Mesenchymal stem cell (in vitro differentiated cells and primary cell): ENCODE results near the gene SLC2A10.
A peak's percentile ranks its signal among the peaks of the same experiment; 100 is the strongest.

Experiments used
- DNase-seq: peaks from one replicate; pipeline ENCODE4 v3.0.0-alpha.2; 2013
- H2AFZ ChIP-seq: one replicate; pipeline ENCODE4 v1.6.1; 2013; ENCODE audit warnings: low read depth, mild to moderate bottlenecking, control low read depth, inconsistent platforms, low read length, moderate library complexity
- H2AK5ac ChIP-seq: 2 replicates; pipeline ENCODE4 v1.6.1; 2013; ENCODE audit warnings: low read length, moderate library complexity, mild to moderate bottlenecking, inconsistent platforms; ENCODE audit not compliant: severe bottlenecking
- H2BK120ac ChIP-seq: one replicate; pipeline ENCODE4 v1.6.1; 2013; ENCODE audit warnings: low read depth, mild to moderate bottlenecking, inconsistent platforms, low read length, moderate library complexity
- H2BK12ac ChIP-seq, 2 experiments: one replicate each; pipeline ENCODE4 v1.6.1; 2013; ENCODE audit warnings: inconsistent platforms in 2 of 2, low read length in 2 of 2, mild to moderate bottlenecking in 2 of 2, moderate library complexity in 2 of 2, control low read depth in 1 of 2
- H2BK15ac ChIP-seq: one replicate; pipeline ENCODE4 v1.6.1; 2013; ENCODE audit warnings: mild to moderate bottlenecking, low read depth, inconsistent platforms; ENCODE audit not compliant: poor library complexity, severe bottlenecking
- H2BK5ac ChIP-seq: 2 replicates; pipeline ENCODE4 v1.6.1; 2013; ENCODE audit warnings: low read depth, mild to moderate bottlenecking, low read length, control low read depth, inconsistent platforms; ENCODE audit not compliant: poor library complexity, severe bottlenecking
- H3K14ac ChIP-seq, 2 experiments: one replicate each; pipeline ENCODE4 v1.6.1; 2013; ENCODE audit warnings: inconsistent platforms in 2 of 2, low read length in 2 of 2, control low read depth in 1 of 2, mild to moderate bottlenecking in 1 of 2, moderate library complexity in 1 of 2
- H3K18ac ChIP-seq, 2 experiments: one replicate each; pipeline ENCODE4 v1.6.1; 2013; ENCODE audit warnings: inconsistent platforms in 2 of 2, low read length in 2 of 2, control low read depth in 1 of 2, low read depth in 1 of 2, mild to moderate bottlenecking in 1 of 2
- H3K23ac ChIP-seq, 2 experiments: one replicate each; pipeline ENCODE4 v1.6.1; 2013; ENCODE audit warnings: inconsistent platforms in 2 of 2, low read length in 2 of 2, mild to moderate bottlenecking in 2 of 2, moderate library complexity in 2 of 2, control low read depth in 1 of 2
- H3K27ac ChIP-seq: 2 replicates; pipeline ENCODE4 v1.5.1; 2013; ENCODE audit warnings: mild to moderate bottlenecking, moderate library complexity, low read length, control low read depth, inconsistent platforms; ENCODE audit not compliant: poor library complexity, severe bottlenecking
- H3K27me3 ChIP-seq, 2 experiments: 2 replicates each; pipeline versions ENCODE4 v1.6.1 to v1.7.0; 2013; ENCODE audit warnings: low read length in 2 of 2, mild to moderate bottlenecking in 2 of 2, moderate library complexity in 2 of 2, control low read depth in 1 of 2, inconsistent platforms in 1 of 2; ENCODE audit not compliant: control insufficient read depth in 1 of 2, insufficient read depth in 1 of 2
- H3K36me3 ChIP-seq, 2 experiments: 2 replicates each; pipeline versions ENCODE4 v1.6.1 to v1.7.0; 2013; ENCODE audit warnings: low read length in 2 of 2, control low read depth in 1 of 2, inconsistent platforms in 1 of 2, low read depth in 1 of 2, mild to moderate bottlenecking in 1 of 2; ENCODE audit not compliant: insufficient read depth in 2 of 2, control insufficient read depth in 1 of 2
- H3K4ac ChIP-seq, 2 experiments: one replicate each; pipeline ENCODE4 v1.6.1; 2013; ENCODE audit warnings: inconsistent platforms in 2 of 2, low read length in 2 of 2, mild to moderate bottlenecking in 2 of 2, moderate library complexity in 2 of 2, control low read depth in 1 of 2, low read depth in 1 of 2
- H3K4me1 ChIP-seq: 2 replicates; pipeline ENCODE4 v1.6.1; 2013; ENCODE audit warnings: low read depth, low read length, control low read depth; ENCODE audit not compliant: control insufficient read depth, insufficient read depth
- H3K4me2 ChIP-seq: 2 replicates; pipeline ENCODE4 v1.6.1; 2013; ENCODE audit warnings: low read length, mild to moderate bottlenecking, inconsistent platforms; ENCODE audit not compliant: poor library complexity, severe bottlenecking
- H3K4me3 ChIP-seq, 2 experiments: 2 replicates each; pipeline versions ENCODE4 v1.5.1 to v1.7.0; 2013; ENCODE audit warnings: low read length in 2 of 2, mild to moderate bottlenecking in 2 of 2, control low read depth in 1 of 2, low read depth in 1 of 2; ENCODE audit not compliant: insufficient read depth in 1 of 2
- H3K79me1 ChIP-seq: replicated peaks from 2 replicates; pipeline ENCODE4 v1.6.1; 2013; ENCODE audit warnings: mild to moderate bottlenecking, control low read depth, low read length, inconsistent platforms; ENCODE audit not compliant: poor library complexity, severe bottlenecking
- H3K9ac ChIP-seq: 2 replicates; pipeline ENCODE4 v1.7.0; 2013; ENCODE audit warnings: mild to moderate bottlenecking, low read length, moderate library complexity
- H3K9me3 ChIP-seq: 2 replicates; pipeline ENCODE4 v1.7.0; 2013; ENCODE audit warnings: mild to moderate bottlenecking, low read length; ENCODE audit not compliant: control insufficient read depth
- H4K8ac ChIP-seq: one replicate; pipeline ENCODE4 v1.6.1; 2013; ENCODE audit warnings: inconsistent platforms, mild to moderate bottlenecking, low read length, moderate library complexity
- H4K91ac ChIP-seq: one replicate; pipeline ENCODE4 v1.6.1; 2013; ENCODE audit warnings: mild to moderate bottlenecking, low read length, inconsistent platforms
- WGBS: methylation state at CpG from one replicate; pipeline ENCODE4 v1.1.7; 2013; ENCODE audit warnings: mixed read lengths; 5-methylcytosine and 5-hydroxymethylcytosine counted together

The SLC2A10 gene

DNA sequence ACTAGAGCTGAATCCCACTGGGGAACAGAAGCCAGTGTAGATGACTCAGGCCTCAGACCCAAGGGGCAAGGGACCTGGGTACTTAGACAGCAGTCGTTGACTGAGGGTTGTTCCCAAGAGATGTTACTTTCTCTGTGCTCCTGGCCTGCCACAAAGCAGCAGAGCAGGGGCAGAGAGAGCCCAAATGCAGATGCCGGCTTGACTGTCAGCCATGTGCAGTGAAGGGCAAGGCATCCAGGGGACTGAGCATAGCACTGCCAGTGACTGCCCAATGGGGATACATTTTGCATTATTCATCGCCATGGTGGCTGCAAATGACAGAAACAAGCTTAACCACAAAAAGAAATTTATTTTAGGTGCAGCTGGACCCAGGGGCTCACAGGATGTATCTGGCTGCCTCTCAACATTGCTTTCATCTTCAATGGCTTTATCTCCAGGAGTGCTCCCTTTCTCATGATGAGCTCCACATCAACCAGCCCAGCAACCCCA, 12.6 kb upstream of the SLC2A10 start:
- Histone ChIP-seq H2AFZ (no peak overlapping the region), H3K14ac (no peak overlapping the region), H3K9me3 (no peaks in the 10 kb centered on the region), H3K4ac (no peak overlapping the region), H3K4me3 (no peak overlapping the region), H3K23ac (no peak overlapping the region), H2BK5ac (no peak overlapping the region), H3K27me3 (peaks cover 0 to 5% of the 10 kb centered on the region in 2 experiments), H3K27ac (no peak overlapping the region), H2AK5ac (no peak overlapping the region), H2BK120ac (no peak overlapping the region), H3K18ac (no peak overlapping the region), H2BK12ac (no peak overlapping the region), H4K8ac (no peak overlapping the region), H3K4me2 (no peak overlapping the region), H3K79me1 (no peaks in the 10 kb centered on the region), H3K36me3 (no peaks in the 10 kb centered on the region), H4K91ac (no peak overlapping the region), H2BK15ac (no peak overlapping the region), H3K9ac (peak overlapping the region; percentile 68), H3K4me1 (no peaks in the 10 kb centered on the region)
- peak; percentile 25 for DNase-seq
- 85% methylated on average over 3 of the region's 3 CpGs for WGBS

DNA sequence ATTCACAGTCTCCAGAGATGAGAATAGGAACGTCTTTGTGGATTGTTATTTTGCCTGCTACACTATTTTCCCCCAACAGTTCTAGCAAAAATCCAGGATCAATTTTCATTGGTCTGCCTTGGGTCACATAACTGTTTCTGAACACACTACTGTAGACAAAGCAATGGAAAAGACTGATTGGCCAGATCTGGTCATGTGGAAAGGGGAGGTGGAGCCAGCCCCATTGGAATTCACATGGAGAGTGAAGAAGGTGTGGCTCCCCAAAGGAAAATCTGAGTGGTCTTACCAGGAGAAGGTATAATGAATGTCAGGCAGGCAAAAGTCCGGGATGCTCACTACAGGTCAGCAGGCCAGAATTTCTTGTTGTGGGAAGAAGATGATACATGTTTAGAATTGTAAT, 10.7 kb upstream of the SLC2A10 start:
- Histone ChIP-seq H3K4me1 (no peaks in the 10 kb centered on the region), H3K9ac (no peak overlapping the region), H2BK120ac (no peak overlapping the region), H3K4me3 (no peak overlapping the region), H3K23ac (no peak overlapping the region), H2BK15ac (no peak overlapping the region), H4K8ac (no peak overlapping the region), H3K9me3 (no peaks in the 10 kb centered on the region), H2BK12ac (no peak overlapping the region), H2BK5ac (no peak overlapping the region), H2AFZ (no peak overlapping the region), H3K4ac (no peak overlapping the region), H3K79me1 (no peaks in the 10 kb centered on the region), H3K36me3 (no peaks in the 10 kb centered on the region), H2AK5ac (no peak overlapping the region), H3K18ac (no peak overlapping the region), H3K27ac (no peak overlapping the region), H3K27me3 (peaks cover 0 to 5% of the 10 kb centered on the region in 2 experiments), H3K4me2 (no peak overlapping the region), H3K14ac (no peak overlapping the region), H4K91ac (no peak overlapping the region)
- DNase-seq: no peak
- 93% methylated on average over 2 of the region's 2 CpGs for WGBS

DNA sequence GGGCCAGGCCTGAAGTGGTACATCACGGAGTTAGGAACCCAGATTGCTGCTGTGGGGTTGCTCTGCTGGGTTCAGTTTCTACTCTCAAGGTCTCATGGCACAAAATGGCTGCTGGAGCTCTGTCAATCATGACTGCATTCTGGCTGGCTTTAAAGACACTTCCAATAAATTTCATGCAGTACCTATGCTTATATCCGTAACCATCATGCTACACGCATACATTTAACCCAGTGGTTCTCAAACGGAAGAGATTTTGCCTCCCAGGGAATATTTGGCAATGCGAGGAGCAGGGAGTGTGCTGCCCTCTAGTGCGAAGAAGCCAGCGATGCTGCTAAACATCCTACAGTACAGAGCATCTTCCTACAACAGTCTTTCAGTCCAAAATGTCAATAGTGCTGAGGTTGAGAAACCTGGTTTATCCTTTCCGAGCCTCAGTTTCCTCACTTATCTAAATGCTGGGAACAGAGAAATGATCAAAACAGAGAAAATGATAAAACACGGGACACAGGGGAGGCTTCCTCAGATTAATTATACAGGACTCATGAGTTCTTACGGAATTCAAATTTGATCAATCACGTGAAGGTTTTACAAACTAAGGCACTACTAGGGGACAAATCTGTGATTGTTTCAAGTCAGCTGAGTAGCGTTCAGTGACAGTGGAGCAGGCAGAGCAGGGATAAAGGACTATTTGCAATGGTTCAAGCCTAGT, 9.6 kb upstream of the SLC2A10 start:
- no peaks in the 10 kb centered on the region for H3K36me3 ChIP-seq
- no peak overlapping the region for H2BK12ac ChIP-seq
- H3K14ac ChIP-seq: no peak overlapping the region
- H3K18ac ChIP-seq: no peak overlapping the region
- H3K27ac ChIP-seq: no peak overlapping the region
- no peak overlapping the region for H2BK15ac ChIP-seq
- H3K9ac ChIP-seq: no peak overlapping the region
- H3K23ac ChIP-seq: no peak overlapping the region
- peaks cover 0 to 5% of the 10 kb centered on the region in 2 experiments for H3K27me3 ChIP-seq
- no peak overlapping the region for H2BK120ac ChIP-seq
- H3K4me2 ChIP-seq: no peak overlapping the region
- no peak overlapping the region for H4K91ac ChIP-seq
- no peaks in the 10 kb centered on the region for H3K79me1 ChIP-seq
- H3K9me3 ChIP-seq: no peaks in the 10 kb centered on the region
- H2AFZ ChIP-seq: no peak overlapping the region
- no peak overlapping the region for H2BK5ac ChIP-seq
- H3K4ac ChIP-seq: no peak overlapping the region
- peak overlapping the region; percentile 25 for H4K8ac ChIP-seq
- H3K4me1 ChIP-seq: no peaks in the 10 kb centered on the region
- DNase-seq: peak; percentile 57
- no peak overlapping the region for H3K4me3 ChIP-seq
- no peak overlapping the region for H2AK5ac ChIP-seq
- 41% methylated on average over 10 of the region's 12 CpGs for WGBS

DNA sequence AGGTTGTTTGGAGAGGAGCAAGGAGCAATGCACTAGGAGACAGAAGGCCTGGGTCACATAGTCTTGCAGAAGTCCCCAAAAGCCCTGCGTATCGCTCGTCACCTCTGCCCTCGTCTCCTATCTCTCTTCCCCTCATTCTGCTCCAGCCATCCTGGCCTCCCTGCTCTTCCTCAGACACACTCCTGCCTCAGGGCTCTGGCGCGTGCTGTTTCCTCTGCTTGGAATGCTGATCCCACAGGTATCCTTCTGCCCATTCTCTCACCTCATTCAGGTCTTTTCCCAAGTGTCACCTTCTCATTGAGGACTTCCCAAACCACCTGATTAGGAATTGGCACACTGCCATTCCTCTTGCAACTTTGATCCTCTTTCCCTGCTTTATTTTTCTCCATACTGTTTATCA, 9.0 kb upstream of the SLC2A10 start:
- H2BK15ac ChIP-seq: no peak overlapping the region
- no peak overlapping the region for H3K18ac ChIP-seq
- no peak overlapping the region for H3K23ac ChIP-seq
- no peak overlapping the region for H3K4ac ChIP-seq
- H4K8ac ChIP-seq: no peak overlapping the region
- peaks cover 0 to 9% of the 10 kb centered on the region in 2 experiments for H3K27me3 ChIP-seq
- H3K4me1 ChIP-seq: no peaks in the 10 kb centered on the region
- H2BK12ac ChIP-seq: no peak overlapping the region
- H2AFZ ChIP-seq: no peak overlapping the region
- no peak overlapping the region for H3K4me3 ChIP-seq
- H3K9me3 ChIP-seq: no peaks in the 10 kb centered on the region
- DNase-seq: no peak
- H3K9ac ChIP-seq: no peak overlapping the region
- H2BK120ac ChIP-seq: no peak overlapping the region
- H2AK5ac ChIP-seq: no peak overlapping the region
- 83% methylated on average over 6 of the region's 6 CpGs for WGBS
- peak overlapping the region; percentile 76 for H4K91ac ChIP-seq
- no peak overlapping the region for H3K14ac ChIP-seq
- no peak overlapping the region for H2BK5ac ChIP-seq
- H3K36me3 ChIP-seq: no peaks in the 10 kb centered on the region
- H3K79me1 ChIP-seq: no peaks in the 10 kb centered on the region
- H3K4me2 ChIP-seq: no peak overlapping the region
- H3K27ac ChIP-seq: no peak overlapping the region
